Gastrocnemius medialis (tissue), 4 donors: ENCODE results near the gene MEGF11.

ENCODE experiments used
- POLR2A ChIP-seq, 2 donors: fragments of 450-650 bp; IDR thresholded peaks; one replicate each; pipeline ENCODE4 v1.6.1; 2017; ENCODE audit warnings: antibody characterized with exemption in 2 of 2, mild to moderate bottlenecking in 2 of 2, moderate library complexity in 2 of 2
- TF ChIP-seq, protein P1 (sequence below), 5 experiments: fragments of 450-650 bp in 3 of 5; fragments of 200-600 bp in 2 of 5; sonication (generic) in 2 of 5; IDR thresholded peaks in 4 of 5; conservative IDR thresholded peaks in 1 of 5; 1 replicate in 4 of 5; 2 replicates in 1 of 5; pipeline ENCODE4 v1.5.1; 2016 to 2019; ENCODE audit warnings: antibody characterized with exemption in 5 of 5, mild to moderate bottlenecking in 3 of 5, moderate library complexity in 3 of 5

DNA sequence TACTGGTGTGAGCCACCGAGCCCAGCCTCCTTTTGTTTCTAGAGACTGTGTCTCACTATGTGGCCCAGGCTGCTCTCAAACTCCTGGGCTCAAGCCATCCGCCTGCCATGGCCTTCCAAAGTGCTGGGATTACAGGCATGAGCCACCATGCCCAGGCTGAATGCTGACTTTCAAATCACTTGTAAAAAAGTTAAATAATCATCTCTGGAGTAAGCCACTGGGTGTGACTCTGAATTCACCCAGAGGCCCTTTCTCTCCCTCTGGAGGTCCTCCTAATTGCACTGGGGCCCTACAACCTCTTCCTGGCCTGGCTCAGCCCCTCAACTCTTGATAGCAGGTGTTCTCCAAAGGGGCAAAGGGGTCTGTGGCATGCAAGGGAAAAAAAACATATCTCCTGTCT lies 54.8 kb downstream of the MEGF11 start:
- TF ChIP-seq, protein P1, sequence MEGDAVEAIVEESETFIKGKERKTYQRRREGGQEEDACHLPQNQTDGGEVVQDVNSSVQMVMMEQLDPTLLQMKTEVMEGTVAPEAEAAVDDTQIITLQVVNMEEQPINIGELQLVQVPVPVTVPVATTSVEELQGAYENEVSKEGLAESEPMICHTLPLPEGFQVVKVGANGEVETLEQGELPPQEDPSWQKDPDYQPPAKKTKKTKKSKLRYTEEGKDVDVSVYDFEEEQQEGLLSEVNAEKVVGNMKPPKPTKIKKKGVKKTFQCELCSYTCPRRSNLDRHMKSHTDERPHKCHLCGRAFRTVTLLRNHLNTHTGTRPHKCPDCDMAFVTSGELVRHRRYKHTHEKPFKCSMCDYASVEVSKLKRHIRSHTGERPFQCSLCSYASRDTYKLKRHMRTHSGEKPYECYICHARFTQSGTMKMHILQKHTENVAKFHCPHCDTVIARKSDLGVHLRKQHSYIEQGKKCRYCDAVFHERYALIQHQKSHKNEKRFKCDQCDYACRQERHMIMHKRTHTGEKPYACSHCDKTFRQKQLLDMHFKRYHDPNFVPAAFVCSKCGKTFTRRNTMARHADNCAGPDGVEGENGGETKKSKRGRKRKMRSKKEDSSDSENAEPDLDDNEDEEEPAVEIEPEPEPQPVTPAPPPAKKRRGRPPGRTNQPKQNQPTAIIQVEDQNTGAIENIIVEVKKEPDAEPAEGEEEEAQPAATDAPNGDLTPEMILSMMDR (IDR thresholded peaks at IDR 0.05 in 4 of 5, conservative IDR thresholded peaks at IDR 0.05 in 1 of 5) = no peak
- no peak for TF ChIP-seq POLR2A (IDR thresholded peaks at IDR 0.05)
